WTC11 (cell line): ENCODE data around the gene PLD3. TPM values are rescaled to one million over a fixed set of nuclear protein-coding genes. Genes with fewer than 3 reads are reported as not detected.

Experiments
- ATAC-seq: fragments of 200-7000 bp; cut with Tn5 transposase; 2 replicates; pipeline ENCODE4 v1.10.0; 2021; ENCODE audit warnings: mild to moderate bottlenecking, moderate library complexity
- CTCF ChIA-PET: fragments of 300-600 bp; sonication (Branson Sonifier 250); formaldehyde crosslinking; loops from one replicate; lab custom pipeline; 2021; ENCODE audit warnings: antibody characterized with exemption; lab: Charles Lee
- POLR2A ChIA-PET: fragments of 350-600 bp; sonication (Branson Sonifier 250); formaldehyde crosslinking; loops from one replicate; lab custom pipeline; 2021; ENCODE audit warnings: antibody characterized with exemption; lab: Charles Lee
- DNase-seq: peaks from one replicate; pipeline ENCODE4 v3.0.0; 2021; ENCODE audit warnings: low spot score
- H3K27ac Mint-ChIP-seq: 2 replicates; pipeline ENCODE4 v1.8.0; 2021; ENCODE audit warnings: mixed read lengths
- H3K27me3 Mint-ChIP-seq: 2 replicates; pipeline ENCODE4 v1.8.0; 2021; ENCODE audit warnings: low read depth, mild to moderate bottlenecking, moderate library complexity, mixed read lengths
- H3K36me3 Mint-ChIP-seq: 2 replicates; pipeline ENCODE4 v1.8.0; 2021; ENCODE audit warnings: mixed read lengths
- H3K4me1 Mint-ChIP-seq: 2 replicates; pipeline ENCODE4 v1.8.0; 2022; ENCODE audit warnings: mixed read lengths
- H3K4me3 Mint-ChIP-seq: 2 replicates; pipeline ENCODE4 v1.8.0; 2021; ENCODE audit warnings: mild to moderate bottlenecking, moderate library complexity, mixed read lengths
- H3K9me3 Mint-ChIP-seq: 2 replicates; pipeline ENCODE4 v1.8.0; 2021; ENCODE audit warnings: mixed read lengths
- ATF1 ChIP-seq: sonication (generic); formaldehyde crosslinking; IDR thresholded peaks from 2 replicates; pipeline ENCODE4 v1.8.1; 2023; ENCODE audit warnings: mild to moderate bottlenecking, moderate library complexity, missing genetic modification reagents
- CREM ChIP-seq: sonication (generic); formaldehyde crosslinking; IDR thresholded peaks from 2 replicates; pipeline ENCODE4 v1.8.1; 2022; ENCODE audit warnings: mild to moderate bottlenecking, missing genetic modification reagents, moderate library complexity
- ELF4 ChIP-seq: sonication (generic); formaldehyde crosslinking; IDR thresholded peaks from 2 replicates; pipeline ENCODE4 v1.8.1; 2022; ENCODE audit warnings: low read depth, mild to moderate bottlenecking, moderate library complexity, missing genetic modification reagents
- FOXK1 ChIP-seq: sonication (generic); formaldehyde crosslinking; IDR thresholded peaks from 2 replicates; pipeline ENCODE4 v1.8.0; 2022; ENCODE audit warnings: mild to moderate bottlenecking, moderate library complexity, missing genetic modification reagents
- FOXP1 ChIP-seq: sonication (generic); formaldehyde crosslinking; IDR thresholded peaks from 2 replicates; pipeline ENCODE4 v1.8.0; 2022; ENCODE audit warnings: missing genetic modification reagents, mild to moderate bottlenecking, moderate library complexity, borderline replicate concordance
- MXD4 ChIP-seq: fragments of 250-450 bp; sonication (Bioruptor Pico); IDR thresholded peaks from 2 replicates; pipeline ENCODE4 v1.8.0; 2021; ENCODE audit warnings: mild to moderate bottlenecking, moderate library complexity, borderline replicate concordance
- NFE2L1 ChIP-seq: sonication (generic); formaldehyde crosslinking; IDR thresholded peaks from 2 replicates; pipeline ENCODE4 v1.8.1; 2023; ENCODE audit warnings: missing genetic modification reagents
- RORB ChIP-seq: fragments of 250-450 bp; sonication (Bioruptor Pico); IDR thresholded peaks from 2 replicates; pipeline ENCODE4 v1.9.0; 2021; ENCODE audit warnings: mild to moderate bottlenecking
- SP1 ChIP-seq: sonication (generic); formaldehyde crosslinking; conservative IDR thresholded peaks from 2 replicates; pipeline ENCODE4 v1.8.1; 2022; ENCODE audit warnings: missing genetic modification reagents
- TEAD1 ChIP-seq: sonication (generic); formaldehyde crosslinking; IDR thresholded peaks from 2 replicates; pipeline ENCODE4 v1.8.0; 2022; ENCODE audit warnings: mild to moderate bottlenecking, missing genetic modification reagents
- TEAD4 ChIP-seq: sonication (generic); formaldehyde crosslinking; IDR thresholded peaks from 2 replicates; pipeline ENCODE4 v1.8.0; 2022; ENCODE audit warnings: mild to moderate bottlenecking, missing genetic modification reagents
- TP53 ChIP-seq: sonication (generic); formaldehyde crosslinking; IDR thresholded peaks from 2 replicates; pipeline ENCODE4 v1.8.1; 2023; ENCODE audit warnings: mild to moderate bottlenecking, missing genetic modification reagents
- ZMAT4 ChIP-seq: fragments of 250-450 bp; sonication (Bioruptor Pico); IDR thresholded peaks from 2 replicates; pipeline ENCODE4 v1.9.0; 2021; ENCODE audit warnings: mild to moderate bottlenecking
- ZNF121 ChIP-seq: sonication (generic); formaldehyde crosslinking; IDR thresholded peaks from 2 replicates; pipeline ENCODE4 v1.8.0; 2023; ENCODE audit warnings: missing genetic modification reagents
- ZNF219 ChIP-seq: sonication (generic); formaldehyde crosslinking; IDR thresholded peaks from 2 replicates; pipeline ENCODE4 v1.8.0; 2023; ENCODE audit warnings: missing genetic modification reagents, mild to moderate bottlenecking, borderline replicate concordance
- ZNF232 ChIP-seq: sonication (generic); formaldehyde crosslinking; IDR thresholded peaks from 2 replicates; pipeline ENCODE4 v1.8.0; 2022; ENCODE audit warnings: mild to moderate bottlenecking, missing genetic modification reagents
- ZNF263 ChIP-seq: sonication (generic); formaldehyde crosslinking; IDR thresholded peaks from 2 replicates; pipeline ENCODE4 v1.8.1; 2022; ENCODE audit warnings: low read depth, mild to moderate bottlenecking, moderate library complexity, missing genetic modification reagents
- ZNF425 ChIP-seq: fragments of 250-450 bp; sonication (Bioruptor Pico); conservative IDR thresholded peaks from 2 replicates; pipeline ENCODE4 v1.9.0; 2021; ENCODE audit warnings: mild to moderate bottlenecking
- total RNA-seq: library from RNA; stranded (reverse); gene quantifications from 3 replicates; pipeline ENCODE4 v1.2.3, GENCODE V29; 2021
- TF ChIP-seq, protein P1 (sequence below): sonication (generic); formaldehyde crosslinking; IDR thresholded peaks from 2 replicates; pipeline ENCODE4 v1.8.0; 2022; ENCODE audit warnings: mild to moderate bottlenecking, missing genetic modification reagents
- TF ChIP-seq, protein P2 (sequence below): sonication (generic); formaldehyde crosslinking; IDR thresholded peaks from 2 replicates; pipeline ENCODE4 v1.8.0; 2023; ENCODE audit warnings: missing genetic modification reagents

Gene PLD3
- total RNA-seq, 1 experiment from 2014 or later: 190 TPM

- CTCF ChIA-PET: interaction anchor here (0.9 to 4.1 kb wide), 14 partner anchors 9 to 233 kb away, joined by 3 to 28 read pairs (median 4); partner anchors contain the start of genes BLVRB, C19orf47, PLD3 and TTC9B
- peak; percentile 82 for ATAC-seq
- peak; percentile 89 for DNase-seq
- Mint-ChIP-seq H3K9me3 (no peaks in the 10 kb centered on the region), H3K36me3 (peaks cover 7% of the 10 kb centered on the region), H3K4me3 (peak overlapping the region; percentile 65), H3K27me3 (peaks cover 5% of the 10 kb centered on the region; the same call in 1 of the 2 replicates), H3K4me1 (peaks cover 12% of the 10 kb centered on the region), H3K27ac (no peak overlapping the region)
- POLR2A ChIA-PET: interaction anchor here (0.6 to 1.2 kb wide), 8 partner anchors 24 to 77 kb away, joined by 3 to 4 read pairs (median 3); partner anchors contain the start of gene PRX
- TF ChIP-seq CREM (CRISPR knock-in tag) (no peak), MXD4 (CRISPR knock-in tag) (no peak), SP1 (CRISPR knock-in tag) (peak; percentile 80), TEAD4 (CRISPR knock-in tag) (no peak)
Observed at GRCh38 chr19:40365613-40366401, 17.3 kb downstream of the PLD3 start.

GRCh38 chr19:40366697-40367561 is 18.4 kb downstream of the PLD3 start:
- H3K4me3 Mint-ChIP-seq: peak overlapping the region; percentile 65
- CTCF ChIA-PET: interaction anchor here (1.0 to 4.1 kb wide), 11 partner anchors 10 to 232 kb away, joined by 3 to 28 read pairs (median 5); partner anchors contain the start of genes BLVRB, C19orf47, PLD3 and TTC9B
- H3K27ac Mint-ChIP-seq: peak overlapping the region; percentile 92
- H3K4me1 Mint-ChIP-seq: peaks cover 12% of the 10 kb centered on the region
- peaks cover 7% of the 10 kb centered on the region for H3K36me3 Mint-ChIP-seq
- peak; percentile 64 for DNase-seq
- TF ChIP-seq SP1 (CRISPR knock-in tag) (0 out of 2 replicates have a peak, but pooled peaks have one; percentile 45), TEAD1 (0 out of 2 replicates have a peak, but pooled peaks have one; percentile 19), FOXP1 (0 out of 2 replicates have a peak, but pooled peaks have one; percentile 22), NFE2L1 (peak; percentile 98), ZNF263 (CRISPR knock-in tag) (no peak)
- TF ChIP-seq, all 79 proteins: peak for 4
- peak; percentile 69 for ATAC-seq
- H3K27me3 Mint-ChIP-seq: peaks cover 5% of the 10 kb centered on the region; the same call in 1 of the 2 replicates
- no peaks in the 10 kb centered on the region for H3K9me3 Mint-ChIP-seq
- POLR2A ChIA-PET: interaction anchor here (0.9 to 1.4 kb wide), 4 partner anchors 14 to 54 kb away, joined by 3 to 6 read pairs (median 3); partner anchors contain the start of gene C19orf47

GRCh38 chr19:40367577-40368434 is 19.3 kb downstream of the PLD3 start:
- peaks cover 13% of the 10 kb centered on the region for H3K36me3 Mint-ChIP-seq
- DNase-seq (no peak), ATAC-seq (no peak)
- H3K27me3 Mint-ChIP-seq: peaks cover 5% of the 10 kb centered on the region; the same call in 1 of the 2 replicates
- ChIA-PET CTCF (interaction anchor here (1.3 to 4.1 kb wide), 4 partner anchors 13 to 150 kb away, joined by 4 to 28 read pairs (median 12); partner anchors contain the start of gene TTC9B), POLR2A (interaction anchor here (1.0 to 1.4 kb wide), 2 partner anchors 13 to 53 kb away, joined by 3 to 6 read pairs; no protein-coding TSS in a partner anchor)
- H3K9me3 Mint-ChIP-seq: no peaks in the 10 kb centered on the region
- H3K4me1 Mint-ChIP-seq: peaks cover 12% of the 10 kb centered on the region
- no peak overlapping the region for H3K4me3 Mint-ChIP-seq
- TF ChIP-seq FOXK1 (CRISPR knock-in tag) (no peak), ELF4 (CRISPR knock-in tag) (no peak), CREM (CRISPR knock-in tag) (no peak), ZMAT4 (CRISPR knock-in tag) (no peak), ZNF425 (CRISPR knock-in tag) (no peak), ZNF219 (no peak), TP53 (CRISPR knock-in tag) (no peak), ATF1 (CRISPR knock-in tag) (no peak), ZNF232 (no peak), ZNF121 (CRISPR knock-in tag) (no peak), RORB (CRISPR knock-in tag) (no peak)
- TF ChIP-seq, protein P1, sequence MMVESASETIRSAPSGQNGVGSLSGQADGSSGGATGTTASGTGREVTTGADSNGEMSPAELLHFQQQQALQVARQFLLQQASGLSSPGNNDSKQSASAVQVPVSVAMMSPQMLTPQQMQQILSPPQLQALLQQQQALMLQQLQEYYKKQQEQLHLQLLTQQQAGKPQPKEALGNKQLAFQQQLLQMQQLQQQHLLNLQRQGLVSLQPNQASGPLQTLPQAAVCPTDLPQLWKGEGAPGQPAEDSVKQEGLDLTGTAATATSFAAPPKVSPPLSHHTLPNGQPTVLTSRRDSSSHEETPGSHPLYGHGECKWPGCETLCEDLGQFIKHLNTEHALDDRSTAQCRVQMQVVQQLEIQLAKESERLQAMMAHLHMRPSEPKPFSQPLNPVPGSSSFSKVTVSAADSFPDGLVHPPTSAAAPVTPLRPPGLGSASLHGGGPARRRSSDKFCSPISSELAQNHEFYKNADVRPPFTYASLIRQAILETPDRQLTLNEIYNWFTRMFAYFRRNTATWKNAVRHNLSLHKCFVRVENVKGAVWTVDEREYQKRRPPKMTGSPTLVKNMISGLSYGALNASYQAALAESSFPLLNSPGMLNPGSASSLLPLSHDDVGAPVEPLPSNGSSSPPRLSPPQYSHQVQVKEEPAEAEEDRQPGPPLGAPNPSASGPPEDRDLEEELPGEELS (CRISPR knock-in tag): no peak
- TF ChIP-seq, protein P2, sequence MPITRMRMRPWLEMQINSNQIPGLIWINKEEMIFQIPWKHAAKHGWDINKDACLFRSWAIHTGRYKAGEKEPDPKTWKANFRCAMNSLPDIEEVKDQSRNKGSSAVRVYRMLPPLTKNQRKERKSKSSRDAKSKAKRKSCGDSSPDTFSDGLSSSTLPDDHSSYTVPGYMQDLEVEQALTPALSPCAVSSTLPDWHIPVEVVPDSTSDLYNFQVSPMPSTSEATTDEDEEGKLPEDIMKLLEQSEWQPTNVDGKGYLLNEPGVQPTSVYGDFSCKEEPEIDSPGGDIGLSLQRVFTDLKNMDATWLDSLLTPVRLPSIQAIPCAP (CRISPR knock-in tag): no peak
- no peak overlapping the region for H3K27ac Mint-ChIP-seq
